ENCODE measurements around the gene ZIC1.

DNA sequence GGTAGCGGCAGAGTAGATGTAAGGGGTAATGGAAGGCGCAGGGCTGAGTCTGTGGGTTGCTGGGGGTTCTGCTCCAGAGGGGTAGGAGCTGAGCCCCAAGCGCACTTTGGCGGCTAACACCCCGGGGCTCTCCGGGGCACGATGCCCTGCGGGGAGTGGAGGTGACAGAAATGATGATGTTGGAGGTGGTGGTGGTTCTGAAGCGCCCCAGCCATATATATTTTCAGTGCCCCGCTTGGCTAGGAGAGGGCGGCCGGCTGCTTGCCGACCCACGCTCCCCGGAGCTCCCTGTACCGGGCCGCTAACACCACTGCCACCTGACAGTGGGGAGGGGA is 12.5 kb upstream of the ZIC1 start:
- no peak for TF ChIP-seq POLR2A (IDR thresholded peaks at IDR 0.05)
- TF ChIP-seq, protein P1, sequence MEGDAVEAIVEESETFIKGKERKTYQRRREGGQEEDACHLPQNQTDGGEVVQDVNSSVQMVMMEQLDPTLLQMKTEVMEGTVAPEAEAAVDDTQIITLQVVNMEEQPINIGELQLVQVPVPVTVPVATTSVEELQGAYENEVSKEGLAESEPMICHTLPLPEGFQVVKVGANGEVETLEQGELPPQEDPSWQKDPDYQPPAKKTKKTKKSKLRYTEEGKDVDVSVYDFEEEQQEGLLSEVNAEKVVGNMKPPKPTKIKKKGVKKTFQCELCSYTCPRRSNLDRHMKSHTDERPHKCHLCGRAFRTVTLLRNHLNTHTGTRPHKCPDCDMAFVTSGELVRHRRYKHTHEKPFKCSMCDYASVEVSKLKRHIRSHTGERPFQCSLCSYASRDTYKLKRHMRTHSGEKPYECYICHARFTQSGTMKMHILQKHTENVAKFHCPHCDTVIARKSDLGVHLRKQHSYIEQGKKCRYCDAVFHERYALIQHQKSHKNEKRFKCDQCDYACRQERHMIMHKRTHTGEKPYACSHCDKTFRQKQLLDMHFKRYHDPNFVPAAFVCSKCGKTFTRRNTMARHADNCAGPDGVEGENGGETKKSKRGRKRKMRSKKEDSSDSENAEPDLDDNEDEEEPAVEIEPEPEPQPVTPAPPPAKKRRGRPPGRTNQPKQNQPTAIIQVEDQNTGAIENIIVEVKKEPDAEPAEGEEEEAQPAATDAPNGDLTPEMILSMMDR (IDR thresholded peaks at IDR 0.05), result no peak

All from tibial nerve (tissue), 3 donors.